HUDEP-2 (cell line): ENCODE measurements around the gene ARMC6.
"Not testable (repeated sequence)": the region's sequence is repeated elsewhere in the genome, so short reads cannot be mapped to it uniquely, and the experiment has no call there.

ENCODE experiments used
- DNase-seq, 76 experiments: peaks; one replicate each; lab custom pipeline; 2025; ENCODE audit not compliant: unreplicated experiment in 76 of 76; lab: John Stamatoyannopoulos, UW

ARMC6 gene

DNA sequence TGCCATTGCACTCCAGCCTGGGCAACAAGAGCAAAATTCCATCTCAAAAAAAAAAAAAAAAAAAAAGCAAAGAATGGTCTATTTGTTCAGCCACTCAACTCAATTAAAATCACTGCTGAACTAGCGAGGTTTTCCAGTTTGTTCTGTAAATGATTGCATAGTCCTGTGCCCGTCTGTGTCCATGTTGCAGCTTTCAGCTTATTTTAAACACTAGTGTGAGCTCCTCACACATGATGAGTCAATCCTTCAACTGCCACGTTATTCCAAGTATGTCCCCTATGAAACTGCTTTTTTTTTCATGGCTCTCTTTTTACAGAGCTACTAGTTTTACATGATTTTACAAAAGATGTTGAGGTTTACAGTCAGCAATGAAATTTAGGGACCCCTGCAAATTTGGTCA, 12.3 kb upstream of the ARMC6 start:
- no peak for DNase-seq

DNA sequence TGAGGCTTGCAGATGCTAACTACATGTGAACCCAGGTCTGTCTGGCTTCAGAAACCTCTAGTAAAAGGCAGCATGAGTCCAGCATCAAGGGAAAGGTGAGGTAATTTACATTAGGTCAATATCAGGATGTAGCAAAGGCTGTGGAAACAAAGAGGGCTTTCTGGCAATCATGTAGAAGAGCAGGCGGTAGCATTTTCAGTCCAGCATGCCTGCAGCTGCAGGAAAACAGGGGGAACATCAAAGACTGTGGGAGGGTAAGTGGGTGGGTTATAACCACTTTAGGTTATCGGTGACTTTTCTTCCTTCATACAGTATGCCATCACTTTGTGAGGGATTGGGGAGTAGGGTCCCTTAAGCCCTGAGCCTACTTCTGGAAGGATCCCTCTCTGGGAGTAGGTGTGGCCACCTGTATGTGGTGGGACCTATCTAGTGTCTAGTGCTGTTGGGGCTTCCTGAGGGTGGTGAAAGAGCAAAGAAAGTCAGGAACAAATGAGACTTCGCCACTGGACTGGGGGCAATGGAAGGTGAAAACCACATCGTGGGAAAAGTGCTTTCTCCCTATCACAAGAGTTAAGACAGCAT, 10.9 kb upstream of the ARMC6 start:
- no peak for DNase-seq

DNA sequence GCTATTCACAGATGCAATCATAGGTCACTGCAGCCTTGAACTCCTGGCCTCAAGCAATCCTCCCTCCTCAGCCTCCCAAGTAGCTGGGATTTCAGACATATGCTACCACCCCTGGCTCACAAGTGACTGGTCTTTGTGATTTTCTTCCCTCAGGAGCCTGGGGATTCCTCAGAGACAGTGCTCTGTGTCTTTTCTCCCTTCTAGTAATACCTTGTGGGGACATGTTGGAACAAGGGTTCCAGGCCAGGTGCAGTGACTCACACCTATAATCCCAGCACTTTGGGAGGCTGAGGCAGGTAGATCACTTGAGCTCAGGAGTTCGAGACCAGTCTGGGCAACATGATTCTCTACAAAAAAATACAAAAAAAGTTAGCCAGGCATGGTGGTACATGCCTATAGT, 10.0 kb upstream of the ARMC6 start:
- DNase-seq, result not testable (repeated sequence)

DNA sequence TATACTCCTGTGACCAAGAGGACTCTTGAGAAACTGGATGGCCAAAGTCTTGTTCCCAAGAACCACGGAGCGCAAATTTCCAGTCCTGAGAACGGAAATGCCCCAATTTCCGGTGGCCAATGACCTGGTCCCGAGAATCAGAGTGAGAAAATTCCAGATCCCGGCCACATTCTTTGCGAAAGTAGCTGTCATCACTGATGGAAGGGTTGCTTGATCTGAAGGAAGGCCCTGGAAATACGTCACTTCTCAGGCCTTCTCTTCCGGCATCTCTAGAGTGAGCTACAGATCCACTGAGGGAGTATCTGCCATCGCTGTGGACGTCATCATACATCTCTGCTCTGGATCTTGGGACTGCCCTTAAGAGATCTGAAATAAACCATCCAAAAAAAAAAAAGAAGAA, 7.5 kb upstream of the ARMC6 start:
- DNase-seq, result no peak

DNA sequence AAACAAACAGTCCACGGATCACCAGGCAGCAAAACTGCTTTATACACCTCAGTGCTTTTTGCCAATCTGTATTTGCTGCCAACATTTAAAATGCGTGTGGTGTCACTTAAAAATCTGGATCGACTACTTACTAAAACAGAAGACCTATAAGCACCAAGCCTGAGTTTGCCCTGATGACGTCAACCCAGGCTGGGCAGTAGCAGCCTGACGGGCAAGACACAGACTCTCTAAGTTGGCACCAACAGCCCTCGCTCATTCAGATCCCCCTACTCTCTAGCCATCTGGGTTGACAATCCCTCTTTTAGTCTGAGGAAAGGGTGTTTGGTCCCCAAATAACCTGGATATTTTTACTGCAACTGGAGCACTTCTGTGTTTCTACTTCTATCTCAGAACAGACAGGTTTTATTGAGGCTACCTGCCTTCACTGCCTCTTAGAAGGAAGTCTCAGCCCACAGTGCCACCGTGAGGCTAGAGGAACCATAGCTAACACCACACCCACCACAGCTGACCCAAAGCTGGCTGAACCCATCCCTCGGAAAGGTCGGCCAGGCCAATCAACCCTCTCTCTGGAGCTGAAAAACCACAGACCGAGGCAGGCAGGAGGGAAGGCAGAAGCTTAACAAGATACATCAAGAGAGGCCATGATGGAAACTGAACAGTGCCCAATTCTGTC, 7.0 kb upstream of the ARMC6 start:
- DNase-seq, result peak in 6 of 76 experiments; percentile 4 to 29 (median 8)

DNA sequence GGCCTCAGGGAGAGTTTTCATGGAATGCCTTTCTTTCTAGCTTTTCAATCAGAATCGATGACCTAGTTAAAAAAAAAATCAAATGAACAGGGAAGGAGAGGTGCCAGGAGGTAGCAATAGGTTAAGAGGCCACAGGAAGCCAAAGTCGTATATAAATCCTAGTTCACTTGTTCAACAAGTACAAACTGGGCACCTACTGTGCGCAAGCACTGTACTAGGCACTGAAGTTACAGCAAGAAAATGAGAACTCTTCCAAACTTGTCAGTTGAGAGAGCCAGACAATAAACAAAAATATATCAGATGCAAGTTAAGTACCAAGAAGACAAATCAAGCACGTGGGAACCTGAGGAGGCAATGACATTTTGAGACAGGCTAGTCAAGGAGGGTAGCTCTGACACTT, 6.2 kb upstream of the ARMC6 start:
- no peak for DNase-seq

DNA sequence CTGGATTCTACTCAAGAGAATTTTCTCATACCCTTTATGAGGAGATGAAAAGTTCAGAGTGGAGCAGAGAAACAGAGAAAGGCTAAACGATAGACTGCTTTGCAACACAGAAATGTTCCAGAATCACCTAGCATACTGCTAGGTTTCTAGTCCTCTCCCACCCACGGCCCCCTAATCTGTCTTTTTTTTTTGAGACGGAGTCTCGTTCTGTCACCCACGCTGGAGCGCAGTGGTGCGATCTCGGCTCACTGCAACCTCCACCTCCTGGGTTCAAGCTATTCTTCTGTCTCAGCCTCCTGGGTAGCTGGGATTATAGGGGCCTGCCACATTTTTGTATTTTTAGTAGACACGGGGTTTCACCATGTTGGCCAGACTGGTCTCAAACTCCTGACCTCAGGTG, 4.9 kb upstream of the ARMC6 start:
- no peak for DNase-seq

DNA sequence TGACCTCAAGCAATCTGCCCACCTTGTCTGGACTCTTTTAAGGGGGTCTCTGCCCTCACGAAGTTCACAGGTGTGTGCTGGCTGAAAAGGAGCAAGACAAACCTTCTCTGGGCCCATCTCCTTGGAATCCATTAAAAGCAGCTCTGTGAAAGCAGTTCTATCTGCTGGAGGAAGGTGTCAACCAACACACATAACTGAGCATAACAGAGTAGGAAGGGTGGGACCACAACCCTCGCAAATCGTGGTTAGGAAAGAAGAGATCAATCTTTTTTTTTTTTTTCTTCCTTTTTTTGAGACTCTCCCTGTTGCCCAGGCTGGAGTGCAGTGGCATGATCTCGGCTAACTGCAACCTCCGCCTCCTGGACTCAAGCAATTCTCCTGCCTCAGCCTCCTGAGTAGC, 1.5 kb upstream of the ARMC6 start:
- DNase-seq, result no peak

DNA sequence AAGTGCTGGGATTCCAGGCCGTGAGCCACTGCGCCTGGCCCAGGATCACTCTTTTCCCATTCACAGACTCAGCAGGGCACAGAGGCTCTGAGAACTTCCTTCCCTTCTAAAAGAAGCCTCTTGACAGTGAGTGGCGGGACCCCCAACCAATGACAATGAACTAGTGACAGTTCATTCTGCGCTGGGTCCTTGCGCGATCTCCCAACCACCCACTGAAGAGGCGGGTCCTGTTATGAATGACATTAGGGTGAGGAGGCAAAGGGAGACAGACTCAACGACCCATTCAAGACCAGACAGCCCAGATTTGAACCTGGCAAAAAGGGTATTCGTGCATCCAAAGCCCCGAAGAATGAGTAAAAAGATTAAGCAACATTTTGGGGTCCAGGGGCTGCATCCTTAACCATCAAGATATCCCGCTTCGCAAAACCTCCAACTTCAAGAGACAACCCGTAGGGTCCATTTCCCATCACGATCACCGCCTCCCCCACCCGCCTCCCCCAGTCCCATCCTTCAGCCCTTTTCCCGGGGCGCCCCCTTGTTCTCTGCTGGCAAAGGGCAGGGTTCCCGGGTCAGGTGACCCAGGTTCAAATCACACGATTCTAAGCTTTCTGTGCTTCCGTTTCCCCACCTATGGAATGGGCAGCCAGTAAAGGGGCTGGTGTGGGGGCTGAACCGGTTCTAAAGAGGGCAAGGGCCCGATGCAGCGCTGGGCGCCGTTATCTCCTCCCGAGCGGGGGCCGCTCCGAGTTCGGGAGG, 805 bp upstream of the ARMC6 start:
- peak in 75 of 76 experiments; percentile 48 to 97 (median 85) for DNase-seq

DNA sequence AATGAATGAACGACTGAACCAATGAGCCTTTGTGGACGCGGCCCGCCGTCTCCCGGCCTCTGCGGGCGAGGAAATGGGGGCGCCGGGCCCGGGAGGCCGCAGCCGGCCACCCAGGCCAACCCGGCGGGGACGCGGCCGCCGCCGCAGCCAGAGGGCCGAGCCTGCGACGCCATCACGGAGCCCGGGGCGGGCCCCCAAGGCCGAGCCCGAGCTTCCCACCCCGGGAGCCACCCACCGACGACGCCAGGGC, 302 bp upstream of the ARMC6 start:
- DNase-seq, result peak in 1 of 76 experiments; percentile 75

DNA sequence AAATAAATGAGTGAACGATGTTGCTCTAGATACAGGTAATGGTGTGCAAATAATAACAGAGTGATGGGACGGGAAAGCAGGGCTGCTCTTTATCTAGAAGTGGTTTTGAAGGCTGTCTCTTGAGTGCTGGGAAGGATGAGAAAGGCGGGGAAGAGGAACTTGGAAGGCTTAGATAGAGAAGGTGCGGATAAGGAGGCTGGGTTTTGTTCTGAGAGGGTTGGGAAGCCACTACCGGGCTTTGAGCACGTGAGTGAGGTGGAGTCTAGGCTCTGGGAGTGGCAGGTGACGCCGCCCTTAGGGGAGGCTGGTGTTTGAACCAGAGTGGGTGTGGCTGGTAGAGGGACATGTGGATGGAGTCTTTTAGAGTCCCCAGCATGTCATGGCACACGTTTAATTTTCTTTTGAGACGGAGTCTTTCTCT, 811 bp downstream of the ARMC6 start:
- DNase-seq, result peak in 75 of 76 experiments; percentile 44 to 98 (median 94)

DNA sequence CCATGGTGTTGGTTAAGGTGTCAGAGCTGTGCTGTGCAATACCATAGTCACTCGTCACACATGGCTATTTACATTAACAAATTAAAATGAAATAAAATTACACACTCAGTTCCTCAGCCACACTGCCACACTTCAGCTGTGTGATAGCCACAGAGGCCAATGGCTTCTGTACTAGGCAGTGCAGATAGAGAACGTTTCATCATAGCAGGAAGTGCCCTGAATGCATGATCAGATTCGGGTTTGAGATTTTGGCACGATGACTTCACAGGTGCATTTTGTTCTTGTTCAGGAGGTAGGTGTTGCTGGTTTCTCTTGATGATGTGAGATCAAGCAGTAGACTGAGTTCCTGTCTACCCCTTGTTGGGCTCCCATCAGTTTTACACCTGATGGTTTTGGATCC, 6.5 kb downstream of the ARMC6 start:
- no peak for DNase-seq

DNA sequence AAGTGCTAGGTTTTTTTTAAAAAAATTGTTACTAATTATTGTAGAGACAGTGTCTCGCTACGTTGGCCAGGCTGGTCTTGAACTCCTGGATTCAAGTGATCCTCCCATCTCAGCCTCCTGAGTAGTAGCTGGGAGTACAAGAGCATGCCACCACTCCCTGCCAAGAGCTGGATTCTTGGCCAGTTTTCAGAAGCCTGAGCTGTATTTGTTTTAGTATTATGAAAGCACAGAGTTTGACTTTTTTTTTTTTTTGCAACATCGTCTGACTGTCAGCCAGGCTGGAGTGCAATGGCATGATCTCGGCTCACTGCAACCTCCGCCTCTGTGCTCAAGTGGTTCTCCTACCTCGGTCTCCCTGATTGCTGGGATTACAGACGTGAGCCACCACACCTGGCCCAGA, 7.0 kb downstream of the ARMC6 start:
- no peak for DNase-seq

DNA sequence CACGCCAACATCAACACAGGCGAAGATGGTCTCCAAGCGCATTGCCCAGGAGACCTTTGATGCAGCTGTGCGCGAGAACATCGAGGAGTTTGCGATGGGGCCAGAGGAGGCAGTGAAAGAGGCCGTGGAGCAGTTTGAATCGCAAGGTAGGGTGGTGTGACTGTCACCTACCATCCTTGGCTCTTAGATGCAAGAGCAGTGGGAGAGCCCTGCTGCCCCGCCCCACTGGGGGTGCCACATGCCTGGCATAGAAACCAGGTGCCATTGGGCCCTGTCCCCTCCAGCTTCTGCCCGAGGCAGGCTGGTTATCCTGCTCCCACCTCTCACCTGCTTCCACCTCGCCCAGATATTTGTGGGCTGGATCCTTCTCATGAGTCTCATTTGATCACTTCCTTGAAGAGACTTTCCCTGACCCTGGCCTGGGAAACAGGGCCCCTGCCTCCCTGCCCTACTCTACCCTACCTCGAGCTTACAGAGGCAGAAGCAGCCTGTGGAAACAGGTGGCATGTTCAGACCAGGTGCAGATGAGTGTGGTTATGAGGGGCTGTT, 9.4 kb downstream of the ARMC6 start:
- no peak for DNase-seq

DNA sequence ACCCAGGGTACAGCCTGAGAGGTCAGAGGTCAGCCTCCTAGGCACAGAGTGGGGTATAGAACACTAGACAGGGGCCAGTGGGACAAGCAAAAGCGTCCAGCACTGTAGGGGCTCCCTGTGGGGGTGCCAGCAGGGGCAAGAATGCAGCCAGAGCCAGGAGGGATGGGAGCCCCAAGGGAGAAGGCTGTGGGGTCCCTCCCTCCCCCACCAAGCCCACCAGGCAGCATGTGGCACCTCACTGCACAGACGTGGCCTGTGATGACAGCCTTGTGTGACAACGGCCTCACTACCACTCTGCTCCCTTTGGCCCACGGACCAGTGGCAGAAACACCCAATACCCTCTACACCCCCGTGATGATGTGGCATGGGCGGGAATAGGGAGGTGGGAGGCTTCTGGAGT, 10.1 kb downstream of the ARMC6 start:
- DNase-seq, result no peak

DNA sequence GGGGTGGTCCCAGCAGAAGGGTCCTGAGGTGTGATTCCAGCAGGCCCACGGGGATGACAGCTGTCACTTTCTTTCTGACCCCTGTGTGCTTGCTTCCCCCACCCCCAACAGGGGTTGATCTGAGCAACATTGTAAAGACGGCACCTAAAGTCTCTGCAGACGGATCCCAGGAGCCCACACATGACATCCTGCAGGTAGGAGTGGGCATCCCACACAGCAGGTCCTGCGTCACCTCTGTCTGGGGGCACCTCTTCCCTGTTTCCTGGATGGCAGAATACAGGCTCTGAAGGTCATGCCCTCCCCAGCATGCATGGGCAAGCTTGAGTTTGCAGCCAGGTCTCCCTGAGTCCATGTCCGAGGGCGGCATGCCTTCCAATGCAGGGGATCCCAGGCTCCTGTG, 10.5 kb downstream of the ARMC6 start:
- no peak for DNase-seq

DNA sequence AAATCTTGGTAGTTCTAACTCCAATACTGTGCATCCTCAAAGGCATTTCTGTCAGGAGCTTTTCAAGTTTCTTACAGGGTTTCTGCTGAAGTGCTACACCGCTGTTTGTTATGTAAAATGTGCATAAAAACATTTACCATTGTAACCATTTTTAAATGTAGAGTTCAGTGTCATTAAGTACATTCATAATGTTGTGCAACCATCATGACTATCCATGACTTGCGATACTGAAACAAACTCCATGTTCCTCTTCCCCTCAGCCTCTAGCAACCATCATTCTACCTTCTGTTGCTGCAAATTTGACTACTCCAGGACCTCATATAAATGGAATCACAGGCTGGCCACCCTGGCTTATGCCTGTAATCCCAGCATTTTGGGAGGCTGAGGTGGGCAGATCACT, 16.0 kb downstream of the ARMC6 start:
- no peak for DNase-seq

DNA sequence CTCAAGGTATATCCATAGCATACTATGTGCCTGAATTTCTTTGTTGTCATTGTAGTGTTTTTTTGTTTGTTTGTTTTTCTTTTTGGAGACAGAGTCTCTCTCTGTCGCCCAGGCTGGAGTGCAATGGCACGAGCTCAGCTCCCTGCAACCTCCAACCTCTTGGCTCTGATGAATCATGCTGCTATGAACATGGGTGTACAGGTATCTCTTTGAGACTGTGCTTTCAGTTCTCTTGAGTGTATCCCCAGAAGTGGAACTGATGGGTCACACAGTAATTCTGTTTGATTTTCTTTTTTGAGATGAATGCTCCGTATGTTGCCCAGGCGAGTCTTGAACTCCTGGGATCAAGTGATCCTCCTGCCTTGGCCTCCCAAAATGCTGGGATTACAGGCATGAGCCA, 16.7 kb downstream of the ARMC6 start:
- DNase-seq, result no peak

DNA sequence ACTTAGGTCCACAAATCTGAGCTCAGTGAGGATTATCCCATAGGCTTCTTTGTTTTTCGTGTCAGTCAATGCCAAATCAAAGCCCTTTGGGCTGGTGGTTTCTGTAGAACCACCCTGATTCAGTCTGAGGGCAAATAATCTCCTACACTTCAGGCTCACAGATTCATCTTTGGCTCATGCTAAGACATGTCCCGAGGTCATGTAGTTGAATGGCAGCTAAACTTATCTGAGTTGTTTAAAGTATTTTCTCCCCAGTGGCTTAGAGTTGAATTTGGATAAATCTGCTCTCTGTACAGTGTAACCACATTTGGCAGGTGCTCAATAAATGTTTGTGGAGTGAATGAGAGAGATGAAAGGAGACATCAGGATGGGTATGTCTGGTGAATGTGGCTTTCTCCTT, 17.3 kb downstream of the ARMC6 start:
- no peak for DNase-seq

DNA sequence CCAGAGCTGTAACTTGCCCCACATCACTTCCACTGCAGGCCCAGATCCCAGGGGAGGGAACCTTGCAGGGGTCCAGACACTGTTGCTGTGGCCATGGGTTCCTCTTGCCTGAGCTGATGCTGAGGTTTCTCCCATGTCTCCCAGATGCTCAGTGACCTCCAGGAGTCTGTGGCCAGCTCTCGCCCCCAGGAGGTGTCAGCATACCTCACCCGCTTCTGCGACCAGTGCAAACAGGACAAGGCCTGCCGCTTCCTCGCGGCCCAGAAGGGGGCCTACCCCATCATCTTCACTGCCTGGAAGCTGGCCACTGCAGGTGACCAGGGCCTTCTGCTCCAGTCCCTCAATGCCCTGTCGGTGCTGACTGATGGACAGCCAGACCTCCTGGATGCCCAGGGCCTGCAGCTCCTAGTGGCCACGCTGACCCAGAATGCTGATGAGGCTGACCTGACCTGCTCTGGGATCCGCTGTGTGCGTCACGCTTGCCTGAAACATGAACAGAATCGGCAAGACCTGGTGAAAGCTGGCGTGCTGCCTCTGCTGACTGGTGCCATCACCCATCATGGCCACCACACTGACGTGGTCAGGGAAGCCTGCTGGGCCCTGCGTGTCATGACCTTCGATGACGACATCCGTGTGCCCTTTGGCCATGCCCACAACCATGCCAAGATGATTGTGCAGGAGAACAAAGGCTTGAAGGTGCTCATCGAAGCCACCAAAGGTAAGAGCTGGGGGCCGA, 18.2 kb downstream of the ARMC6 start:
- no peak for DNase-seq

DNA sequence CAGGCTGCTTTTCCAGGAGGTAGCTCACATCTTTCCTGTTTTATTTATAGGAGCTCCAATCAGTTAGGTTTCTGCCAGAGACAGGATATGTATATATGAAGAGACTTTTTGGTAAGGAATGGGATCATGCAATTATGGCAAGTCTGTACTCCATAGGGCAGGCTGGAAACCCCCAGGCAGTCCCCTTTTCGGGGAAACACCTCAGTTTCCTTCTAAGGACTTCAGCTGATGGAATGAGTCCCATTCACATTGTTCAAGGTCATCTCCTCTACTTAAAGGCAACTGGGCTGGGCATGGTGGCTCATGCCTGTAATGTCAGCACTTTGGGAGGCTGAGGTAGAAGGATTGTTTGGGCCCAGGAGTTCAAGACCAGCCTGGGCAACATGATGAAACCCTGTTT, 19.5 kb downstream of the ARMC6 start:
- no peak for DNase-seq
